Naive B cell (primary cell): Measurements from ENCODE around the gene TTC3. TPM values are rescaled to one million over a fixed set of nuclear protein-coding genes. Genes with fewer than 3 reads are reported as not detected.

Experiments used
- ATAC-seq, 2 donors: fragments of 150-1000 bp; cut with Tn5 transposase; 2 replicates each; pipeline ENCODE4 v1.10.0; 2021; ENCODE audit warnings: low read depth in 2 of 2, mild to moderate bottlenecking in 2 of 2, moderate library complexity in 2 of 2
- DNase-seq: peaks from one replicate; pipeline ENCODE4 v3.0.0; 2022
- H3K27ac Mint-ChIP-seq, 6 donors: one replicate each; pipeline ENCODE4 v1.8.0; 2020 to 2022; ENCODE audit warnings: mild to moderate bottlenecking in 6 of 6, mixed read lengths in 6 of 6, moderate library complexity in 5 of 6, inconsistent platforms in 2 of 6
- H3K27me3 Mint-ChIP-seq, 3 donors: one replicate each; pipeline ENCODE4 v1.8.0; 2021 to 2022; ENCODE audit warnings: mixed read lengths in 3 of 3, mild to moderate bottlenecking in 1 of 3
- H3K36me3 Mint-ChIP-seq, 2 donors: one replicate each; pipeline ENCODE4 v1.8.0; 2020 to 2022; ENCODE audit warnings: mixed read lengths in 2 of 2, inconsistent platforms in 1 of 2, mild to moderate bottlenecking in 1 of 2
- H3K4me1 Mint-ChIP-seq, 3 donors: one replicate each; pipeline ENCODE4 v1.8.0; 2020 to 2022; ENCODE audit warnings: mixed read lengths in 3 of 3, inconsistent platforms in 1 of 3, mild to moderate bottlenecking in 1 of 3, moderate library complexity in 1 of 3
- H3K4me3 Mint-ChIP-seq, 8 donors: one replicate each; pipeline ENCODE4 v1.8.0; 2020 to 2022; ENCODE audit warnings: mild to moderate bottlenecking in 8 of 8, mixed read lengths in 8 of 8, moderate library complexity in 8 of 8, inconsistent platforms in 2 of 8
- H3K9me3 Mint-ChIP-seq, 7 donors: one replicate each; pipeline ENCODE4 v1.8.0; 2020 to 2022; ENCODE audit warnings: mixed read lengths in 7 of 7, mild to moderate bottlenecking in 5 of 7, inconsistent platforms in 2 of 7, moderate library complexity in 1 of 7
- polyA plus RNA-seq, 6 donors: library from polyadenylated mRNA; unstranded; fragments of 300-500 nt; fragmentation: Illumina TruSeq; gene quantifications; one replicate each; pipeline ENCODE4 v1.2.3, GENCODE V29; 2021; ENCODE audit warnings: low read depth in 6 of 6

The TTC3 gene
- polyA plus RNA-seq, 6 donors from 2014 or later: 54.7 to 97.7 (median 62.1) TPM

DNA sequence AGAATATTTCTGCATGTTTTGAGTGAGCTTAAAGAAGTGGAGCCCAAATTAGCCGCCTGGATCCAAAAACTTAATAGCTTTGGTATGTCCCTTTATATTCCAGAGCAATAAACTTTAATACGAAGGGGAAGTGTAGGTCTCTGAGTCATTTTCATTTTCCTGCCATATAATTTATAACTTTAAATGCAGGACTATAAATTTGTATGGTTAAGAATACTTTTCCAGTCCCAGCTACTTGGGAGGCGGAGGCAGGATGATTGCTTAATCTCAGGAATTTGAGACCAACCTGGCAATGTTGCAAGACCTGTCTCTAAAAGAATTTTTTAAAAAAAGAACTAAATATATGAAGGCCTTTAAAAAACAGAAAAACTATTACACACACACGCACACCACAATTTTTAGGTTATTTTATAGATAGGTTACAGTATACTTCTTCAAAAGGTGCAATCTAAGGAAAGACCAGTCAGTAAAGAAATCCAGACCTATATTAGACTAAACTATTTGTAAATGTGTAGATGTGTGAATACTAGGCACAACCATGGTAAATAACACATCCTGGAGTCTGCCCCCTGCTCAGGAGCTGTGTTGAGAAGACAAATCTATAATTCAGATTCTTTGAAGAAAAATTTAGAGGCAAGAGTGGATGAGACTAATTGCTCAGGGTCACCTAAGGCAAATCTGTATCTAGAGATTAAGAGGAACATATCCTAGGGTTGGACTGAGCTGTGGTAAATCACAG is 80.3 kb downstream of the TTC3 start:
- no peaks in the 10 kb centered on the region for H3K9me3 Mint-ChIP-seq
- no peak for ATAC-seq
- H3K36me3 Mint-ChIP-seq: peaks cover 18 to 45% of the 10 kb centered on the region in 2 donors
- H3K27ac Mint-ChIP-seq: no peak overlapping the region
- no peak overlapping the region for H3K4me3 Mint-ChIP-seq
- no peaks in the 10 kb centered on the region for H3K4me1 Mint-ChIP-seq
- no peak for DNase-seq
- H3K27me3 Mint-ChIP-seq: no peaks in the 10 kb centered on the region

DNA sequence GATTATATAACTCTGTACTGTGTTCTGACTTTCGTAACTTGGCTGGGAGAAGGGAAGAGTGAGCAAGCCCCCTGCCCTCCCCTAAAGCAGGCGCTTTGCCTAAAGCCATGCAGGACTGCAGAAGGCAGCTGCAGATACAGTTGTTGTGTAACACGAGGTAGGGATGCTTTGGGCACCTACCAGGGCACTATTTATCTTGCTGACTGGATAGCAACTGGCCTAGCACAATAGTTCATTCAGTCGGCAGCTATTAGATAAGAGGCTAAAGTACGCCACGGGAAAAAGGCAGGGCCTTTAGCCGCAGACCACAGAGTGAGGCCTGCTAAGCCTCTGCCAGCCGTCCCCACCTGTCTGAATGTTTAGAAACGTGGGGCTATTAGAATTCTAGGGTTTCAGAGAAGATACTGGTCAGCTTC is 80.9 kb downstream of the TTC3 start:
- Mint-ChIP-seq H3K4me3 (no peak overlapping the region), H3K4me1 (no peaks in the 10 kb centered on the region), H3K27me3 (no peaks in the 10 kb centered on the region), H3K27ac (no peak overlapping the region), H3K36me3 (peaks cover 23 to 42% of the 10 kb centered on the region in 2 donors), H3K9me3 (no peaks in the 10 kb centered on the region)
- DNase-seq (no peak), ATAC-seq (no peak)

DNA sequence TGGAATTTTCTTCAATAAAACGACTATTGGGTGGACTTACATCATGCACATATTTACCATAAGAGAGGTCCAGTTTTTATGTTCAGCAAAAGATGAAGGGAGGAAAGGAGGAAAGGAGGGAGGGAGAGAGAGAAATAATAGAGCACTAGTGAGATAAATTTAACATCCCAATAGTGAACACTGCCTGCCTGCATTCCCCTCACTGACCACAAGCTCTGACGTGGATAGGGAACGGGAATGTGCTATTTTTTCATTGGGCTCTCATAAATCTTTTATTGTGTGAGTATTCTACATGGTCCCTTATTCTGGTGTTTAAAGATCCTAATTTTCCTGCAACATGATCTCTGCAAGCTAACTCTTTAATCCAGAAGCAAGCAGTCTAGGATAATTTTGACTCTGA is 82.1 kb downstream of the TTC3 start:
- no peak overlapping the region for H3K4me3 Mint-ChIP-seq
- DNase-seq (no peak), ATAC-seq (no peak)
- H3K36me3 Mint-ChIP-seq: peaks cover 29 to 30% of the 10 kb centered on the region in 2 donors
- H3K9me3 Mint-ChIP-seq: no peaks in the 10 kb centered on the region
- H3K27ac Mint-ChIP-seq: peak overlapping the region in 2 of 6 donors; percentile 5 to 11
- no peaks in the 10 kb centered on the region for H3K4me1 Mint-ChIP-seq
- H3K27me3 Mint-ChIP-seq: no peaks in the 10 kb centered on the region

DNA sequence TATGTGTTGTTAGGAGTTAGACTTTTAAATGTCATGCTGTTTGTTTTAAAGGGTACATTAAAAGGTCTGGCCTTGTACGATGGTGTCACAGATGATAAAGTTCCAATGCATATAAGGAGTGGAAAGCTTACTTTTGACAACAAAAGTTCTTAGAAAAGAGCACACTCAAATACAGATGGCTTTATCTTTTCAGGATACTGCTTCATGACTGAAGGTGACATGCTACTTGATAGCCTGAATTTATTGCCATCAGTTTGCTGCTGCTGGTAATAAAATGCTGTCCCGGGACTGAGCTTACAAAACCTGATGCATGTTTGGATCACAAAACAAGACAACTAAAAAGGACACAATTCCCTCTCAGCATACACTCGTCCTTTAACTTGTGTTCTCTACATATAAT is 84.9 kb downstream of the TTC3 start:
- no peak overlapping the region for H3K4me3 Mint-ChIP-seq
- no peaks in the 10 kb centered on the region for H3K9me3 Mint-ChIP-seq
- DNase-seq: no peak
- no peak for ATAC-seq
- no peaks in the 10 kb centered on the region for H3K27me3 Mint-ChIP-seq
- no peaks in the 10 kb centered on the region for H3K4me1 Mint-ChIP-seq
- peaks cover 22% of the 10 kb centered on the region in 2 donors for H3K36me3 Mint-ChIP-seq
- no peak overlapping the region for H3K27ac Mint-ChIP-seq

DNA sequence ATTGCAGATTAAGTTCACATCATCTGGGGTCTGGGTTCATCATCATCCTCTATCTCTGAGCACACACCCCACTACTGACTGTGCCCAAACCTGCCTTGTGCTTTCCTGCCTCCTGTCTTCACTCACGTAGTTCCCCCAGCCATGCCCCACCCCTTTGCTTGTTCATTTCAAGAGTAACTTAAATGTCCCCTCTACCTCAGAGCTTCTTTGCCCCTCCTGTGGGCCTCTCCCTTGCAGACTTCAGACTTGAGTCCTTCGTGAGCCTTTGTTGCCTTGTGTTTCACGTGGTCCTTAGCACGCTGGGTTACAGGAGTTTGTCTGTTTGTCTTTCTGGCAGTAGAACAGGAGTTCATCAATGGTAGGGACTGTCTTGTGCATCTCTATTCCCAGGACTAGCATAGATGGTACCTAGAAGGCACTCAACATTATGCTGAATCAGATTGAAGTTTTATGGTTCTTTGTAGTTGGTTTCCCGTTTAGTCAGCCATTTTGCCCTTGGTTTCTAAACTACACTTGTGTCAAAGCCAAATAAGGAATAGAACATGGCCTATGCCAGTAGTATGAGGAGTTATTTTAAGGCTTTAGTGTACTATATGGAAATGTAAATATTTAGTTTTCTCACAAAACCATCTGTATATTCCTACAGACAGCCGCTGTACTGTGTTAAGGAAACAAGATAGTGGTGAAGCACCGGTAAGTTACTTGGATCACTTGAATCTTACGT is 86.2 kb downstream of the TTC3 start:
- no peaks in the 10 kb centered on the region for H3K4me1 Mint-ChIP-seq
- peak overlapping the region in 3 of 6 donors; percentile 36 to 61 (median 46) for H3K27ac Mint-ChIP-seq
- DNase-seq: no peak
- ATAC-seq: no peak
- no peaks in the 10 kb centered on the region for H3K27me3 Mint-ChIP-seq
- no peaks in the 10 kb centered on the region for H3K9me3 Mint-ChIP-seq
- no peak overlapping the region for H3K4me3 Mint-ChIP-seq
- peaks cover 22% of the 10 kb centered on the region in 2 donors for H3K36me3 Mint-ChIP-seq

DNA sequence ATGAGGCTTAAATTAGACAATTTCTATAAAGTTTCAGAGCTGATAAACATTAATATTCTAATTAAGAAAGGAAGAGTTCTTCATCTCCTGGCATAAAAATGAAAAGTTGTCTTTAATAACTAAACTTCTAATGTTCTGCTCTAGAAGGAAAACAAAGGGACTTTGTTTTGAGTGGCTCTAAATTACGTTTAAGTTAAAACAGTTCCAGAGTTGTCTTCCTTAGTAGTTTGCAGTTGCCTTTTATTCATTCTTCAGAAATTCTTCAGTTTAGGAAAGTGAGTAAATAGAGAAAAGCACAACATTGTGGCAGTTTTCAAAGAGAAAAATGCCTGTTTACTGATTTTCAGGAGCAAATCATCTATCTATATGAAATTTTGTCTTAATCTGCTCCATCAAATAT is 86.9 kb downstream of the TTC3 start:
- peaks cover 22% of the 10 kb centered on the region in 2 donors for H3K36me3 Mint-ChIP-seq
- no peak overlapping the region for H3K27ac Mint-ChIP-seq
- DNase-seq (no peak), ATAC-seq (no peak)
- no peaks in the 10 kb centered on the region for H3K9me3 Mint-ChIP-seq
- H3K27me3 Mint-ChIP-seq: no peaks in the 10 kb centered on the region
- H3K4me3 Mint-ChIP-seq: no peak overlapping the region
- H3K4me1 Mint-ChIP-seq: no peaks in the 10 kb centered on the region

DNA sequence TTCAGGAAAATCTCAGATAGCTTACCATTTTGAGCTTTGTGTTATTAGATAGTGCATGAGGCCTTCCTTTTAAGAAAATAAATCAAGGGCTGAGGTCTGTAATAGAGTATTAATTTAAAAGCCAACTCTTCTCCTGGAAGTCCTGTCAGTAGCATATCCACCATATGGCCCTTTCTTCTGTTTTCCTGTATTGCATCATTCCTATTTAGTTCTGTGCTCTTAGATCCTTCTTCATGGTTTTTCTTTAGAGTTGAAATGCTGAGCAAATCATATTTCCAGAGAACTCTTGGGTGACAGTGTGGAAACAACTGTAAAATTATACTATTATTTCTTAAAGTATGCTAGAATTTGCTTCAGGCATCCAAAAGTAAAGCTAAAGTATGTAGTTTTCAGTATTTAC is 91.7 kb downstream of the TTC3 start:
- ATAC-seq: no peak
- H3K27ac Mint-ChIP-seq: no peak overlapping the region

DNA sequence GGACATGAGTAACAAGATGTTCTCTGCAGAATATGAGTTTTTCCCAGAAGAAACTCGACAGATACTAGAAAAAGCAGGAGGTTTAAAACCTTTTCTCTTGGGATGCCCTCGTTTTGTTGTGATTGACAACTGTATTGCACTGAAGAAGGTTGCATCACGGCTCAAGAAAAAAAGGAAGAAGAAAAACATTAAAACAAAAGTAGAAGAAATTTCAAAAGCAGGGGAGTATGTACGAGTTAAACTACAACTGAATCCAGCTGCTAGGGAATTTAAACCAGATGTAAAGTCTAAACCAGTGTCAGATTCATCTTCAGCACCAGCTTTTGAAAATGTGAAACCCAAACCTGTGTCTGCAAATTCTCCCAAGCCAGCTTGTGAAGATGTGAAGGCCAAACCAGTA is 92.5 kb downstream of the TTC3 start:
- peaks cover 15 to 22% of the 10 kb centered on the region in 2 donors for H3K36me3 Mint-ChIP-seq
- ATAC-seq (no peak), DNase-seq (no peak)
- H3K27ac Mint-ChIP-seq: peak overlapping the region in 1 of 6 donors; percentile 38
- H3K9me3 Mint-ChIP-seq: no peaks in the 10 kb centered on the region
- no peaks in the 10 kb centered on the region for H3K27me3 Mint-ChIP-seq
- H3K4me3 Mint-ChIP-seq: no peak overlapping the region
- H3K4me1 Mint-ChIP-seq: no peaks in the 10 kb centered on the region

More for the DNA sequence above, 91.7 kb downstream of the TTC3 start:
- Mint-ChIP-seq H3K36me3 (peaks cover 15 to 22% of the 10 kb centered on the region in 2 donors), H3K27me3 (no peaks in the 10 kb centered on the region), H3K4me3 (no peak overlapping the region), H3K9me3 (no peaks in the 10 kb centered on the region), H3K4me1 (no peaks in the 10 kb centered on the region)
- DNase-seq: no peak

DNA sequence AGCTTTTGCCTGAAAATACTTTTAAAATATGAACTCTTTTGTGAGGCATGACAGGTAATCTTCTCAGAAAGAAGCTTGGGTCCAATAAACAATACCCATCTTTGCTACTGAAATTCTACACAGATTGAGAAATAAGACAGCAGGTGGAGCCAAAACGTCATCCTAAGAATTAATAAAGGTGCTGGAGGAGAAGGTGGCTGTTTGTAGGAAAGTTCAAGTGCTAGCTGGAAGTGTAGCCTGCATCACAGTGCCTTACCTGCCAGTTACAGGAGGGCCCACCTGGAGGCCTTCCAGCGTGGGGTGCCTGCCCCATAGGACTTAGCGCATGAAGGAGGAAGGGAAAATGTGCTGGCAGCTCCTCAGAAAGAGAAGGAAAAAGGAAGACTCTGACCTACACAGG is 93.7 kb downstream of the TTC3 start:
- DNase-seq (no peak), ATAC-seq (no peak)
- H3K36me3 Mint-ChIP-seq: peaks cover 15 to 19% of the 10 kb centered on the region in 2 donors
- no peak overlapping the region for H3K4me3 Mint-ChIP-seq
- no peaks in the 10 kb centered on the region for H3K27me3 Mint-ChIP-seq
- H3K4me1 Mint-ChIP-seq: no peaks in the 10 kb centered on the region
- H3K9me3 Mint-ChIP-seq: no peaks in the 10 kb centered on the region
- peak overlapping the region in 1 of 6 donors; percentile 33 for H3K27ac Mint-ChIP-seq

DNA sequence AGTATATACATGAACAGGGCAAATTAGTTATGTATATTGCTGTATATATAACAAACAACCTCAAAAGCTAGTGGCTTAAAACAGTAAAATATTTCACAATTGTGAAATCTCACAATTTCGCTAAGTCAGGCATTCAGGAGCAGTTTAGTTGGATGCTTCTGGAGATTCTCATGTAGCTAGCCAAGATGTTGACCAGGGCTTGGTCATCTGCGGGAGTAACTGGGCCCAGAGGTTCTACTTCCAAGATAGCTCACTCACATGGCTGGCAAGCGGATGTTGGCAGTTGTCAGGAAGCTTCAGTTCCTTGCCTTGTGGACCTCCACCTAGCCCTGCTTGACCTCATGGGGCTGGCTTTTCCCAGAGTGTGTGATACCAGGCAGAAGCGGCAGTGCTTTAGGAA is 95.6 kb downstream of the TTC3 start:
- DNase-seq: no peak
- Mint-ChIP-seq H3K4me1 (no peaks in the 10 kb centered on the region), H3K27ac (peak overlapping the region in 1 of 6 donors; percentile 60), H3K36me3 (peaks cover 22 to 31% of the 10 kb centered on the region in 2 donors), H3K9me3 (no peaks in the 10 kb centered on the region), H3K4me3 (no peak overlapping the region), H3K27me3 (no peaks in the 10 kb centered on the region)
- ATAC-seq: no peak

DNA sequence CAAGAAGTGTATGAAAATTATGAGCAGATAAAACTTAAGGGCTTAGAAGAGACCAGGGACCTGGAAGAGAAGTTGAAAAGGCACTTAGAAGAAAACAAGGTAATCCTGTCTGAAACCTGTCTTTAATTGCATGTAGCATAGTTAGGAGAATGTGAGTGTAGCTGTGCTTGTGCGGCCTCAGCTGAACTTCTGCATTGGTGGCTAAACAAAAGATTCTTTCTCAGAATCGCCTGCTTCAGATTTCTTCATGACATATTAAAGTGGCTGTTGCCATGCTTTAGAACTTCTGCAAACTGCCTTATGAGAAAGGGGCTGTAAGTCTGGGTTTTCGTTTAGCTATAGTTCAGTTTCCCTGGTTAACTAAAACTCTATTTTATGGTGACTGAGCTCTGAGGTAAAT is 99.6 kb downstream of the TTC3 start:
- DNase-seq (no peak), ATAC-seq (no peak)
- no peaks in the 10 kb centered on the region for H3K27me3 Mint-ChIP-seq
- H3K4me1 Mint-ChIP-seq: no peaks in the 10 kb centered on the region
- H3K4me3 Mint-ChIP-seq: no peak overlapping the region
- H3K36me3 Mint-ChIP-seq: peaks cover 37 to 38% of the 10 kb centered on the region in 2 donors
- H3K27ac Mint-ChIP-seq: no peak overlapping the region
- H3K9me3 Mint-ChIP-seq: no peaks in the 10 kb centered on the region

DNA sequence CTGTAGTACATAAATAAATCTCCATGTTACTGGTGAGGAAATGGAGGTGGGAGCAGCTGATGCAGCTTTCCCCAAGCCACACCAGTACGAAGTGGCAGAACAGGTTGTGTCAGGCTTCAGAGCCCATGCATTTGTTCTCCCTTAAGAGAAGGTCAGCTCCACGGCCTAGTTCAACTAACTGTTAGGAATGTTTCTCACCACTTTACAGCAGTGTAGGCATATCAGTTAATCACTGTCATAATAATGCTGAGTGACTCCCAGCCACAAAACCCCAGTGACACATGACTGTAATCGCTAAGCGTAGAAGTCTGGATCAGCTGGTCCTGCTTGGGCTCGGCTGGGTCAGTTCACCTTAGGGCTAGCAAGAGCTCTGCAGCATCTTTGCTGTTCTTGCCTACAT is 103.7 kb downstream of the TTC3 start:
- Mint-ChIP-seq H3K9me3 (peaks cover 0 to 12% (median 3%) of the 10 kb centered on the region in 7 donors), H3K4me1 (no peaks in the 10 kb centered on the region), H3K27me3 (no peaks in the 10 kb centered on the region), H3K36me3 (peaks cover 47 to 51% of the 10 kb centered on the region in 2 donors), H3K27ac (no peak overlapping the region), H3K4me3 (no peak overlapping the region)
- ATAC-seq (no peak), DNase-seq (no peak)

DNA sequence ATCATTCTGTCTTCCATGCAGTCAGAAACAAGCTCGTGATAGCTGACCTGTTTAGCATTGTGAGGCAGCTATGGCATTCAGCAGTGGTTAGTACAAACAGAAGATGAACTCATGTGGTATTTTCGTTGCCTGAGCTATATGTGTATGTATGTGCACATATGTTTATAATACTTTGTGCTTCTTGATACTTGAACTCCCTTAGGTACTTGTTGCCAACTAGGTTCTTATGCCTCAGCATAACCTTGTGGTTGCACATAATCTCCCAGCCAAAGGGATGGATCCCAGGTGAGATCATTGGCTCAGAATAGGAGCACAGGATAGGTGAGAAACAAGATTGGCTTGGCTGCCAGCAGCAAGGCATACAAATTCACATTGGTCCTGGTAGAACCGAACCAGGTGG is 108.0 kb downstream of the TTC3 start:
- DNase-seq (no peak), ATAC-seq (no peak)
- Mint-ChIP-seq H3K27ac (peak overlapping the region in 1 of 6 donors; percentile 30), H3K9me3 (peaks cover 0 to 12% (median 3%) of the 10 kb centered on the region in 7 donors), H3K4me3 (no peak overlapping the region), H3K27me3 (no peaks in the 10 kb centered on the region), H3K36me3 (peaks cover 26 to 34% of the 10 kb centered on the region in 2 donors), H3K4me1 (no peaks in the 10 kb centered on the region)

DNA sequence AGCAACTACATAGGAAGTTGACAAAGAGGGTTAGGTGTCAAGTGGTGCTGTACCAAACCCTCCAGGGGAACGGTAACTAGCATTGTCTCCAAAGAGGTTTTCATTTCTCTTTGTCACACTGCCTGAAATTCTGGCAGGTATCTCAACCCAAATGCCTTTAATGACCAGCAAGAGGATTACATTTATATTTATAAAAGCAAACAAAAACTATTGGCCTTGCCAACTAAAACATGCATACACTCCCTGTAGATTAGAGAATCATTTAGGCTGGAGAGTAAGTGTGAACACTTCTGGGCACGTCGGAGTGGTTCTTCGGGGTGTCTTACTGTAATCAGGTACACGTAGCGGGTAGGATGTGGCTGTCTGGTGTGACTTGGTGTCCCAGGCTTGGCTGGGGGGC is 109.2 kb downstream of the TTC3 start:
- no peak for DNase-seq
- Mint-ChIP-seq H3K4me1 (no peaks in the 10 kb centered on the region), H3K4me3 (no peak overlapping the region), H3K36me3 (peaks cover 28 to 32% of the 10 kb centered on the region in 2 donors), H3K27me3 (no peaks in the 10 kb centered on the region), H3K9me3 (peaks cover 0 to 12% (median 3%) of the 10 kb centered on the region in 7 donors), H3K27ac (no peak overlapping the region)
- no peak for ATAC-seq
